CMK (cell line): ENCODE results near the gene ZNF497.
"Not testable (repeated sequence)": the region's sequence is repeated elsewhere in the genome, so short reads cannot be mapped to it uniquely, and the experiment has no call there.

Experiments
- DNase-seq: peaks from one replicate; pipeline ENCODE4 v3.0.0-alpha.2; 2010; ENCODE audit warnings: low read depth

Gene ZNF497

DNA sequence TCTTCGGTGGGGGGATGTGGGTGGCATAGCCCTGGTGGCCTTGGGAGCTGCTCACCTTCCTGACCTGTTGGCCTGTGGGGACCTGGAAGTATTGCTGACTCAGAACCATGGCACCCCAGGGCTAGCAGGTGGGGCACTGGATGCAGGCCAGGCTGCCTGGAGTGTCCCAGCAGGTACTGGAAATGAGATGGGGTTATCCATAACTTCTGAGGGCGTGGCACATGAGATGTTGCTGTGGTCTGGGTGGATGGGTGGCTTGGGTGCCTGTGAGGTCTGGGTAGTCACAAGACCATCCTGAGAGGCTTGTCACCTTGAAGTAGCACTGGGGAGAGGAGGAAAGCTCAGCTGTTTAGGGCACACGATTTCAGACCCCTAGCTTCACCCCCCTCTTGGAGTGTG, 32.3 kb upstream of the ZNF497 start:
- no peak for DNase-seq

- no peak for DNase-seq
Observed at GRCh38 chr19:58393725-58394033, 31.1 kb upstream of the ZNF497 start.

- no peak for DNase-seq
Observed at GRCh38 chr19:58392945-58393724, 30.6 kb upstream of the ZNF497 start.

GRCh38 chr19:58388175-58388526, 25.6 kb upstream of the ZNF497 start:
- DNase-seq = no peak

DNA sequence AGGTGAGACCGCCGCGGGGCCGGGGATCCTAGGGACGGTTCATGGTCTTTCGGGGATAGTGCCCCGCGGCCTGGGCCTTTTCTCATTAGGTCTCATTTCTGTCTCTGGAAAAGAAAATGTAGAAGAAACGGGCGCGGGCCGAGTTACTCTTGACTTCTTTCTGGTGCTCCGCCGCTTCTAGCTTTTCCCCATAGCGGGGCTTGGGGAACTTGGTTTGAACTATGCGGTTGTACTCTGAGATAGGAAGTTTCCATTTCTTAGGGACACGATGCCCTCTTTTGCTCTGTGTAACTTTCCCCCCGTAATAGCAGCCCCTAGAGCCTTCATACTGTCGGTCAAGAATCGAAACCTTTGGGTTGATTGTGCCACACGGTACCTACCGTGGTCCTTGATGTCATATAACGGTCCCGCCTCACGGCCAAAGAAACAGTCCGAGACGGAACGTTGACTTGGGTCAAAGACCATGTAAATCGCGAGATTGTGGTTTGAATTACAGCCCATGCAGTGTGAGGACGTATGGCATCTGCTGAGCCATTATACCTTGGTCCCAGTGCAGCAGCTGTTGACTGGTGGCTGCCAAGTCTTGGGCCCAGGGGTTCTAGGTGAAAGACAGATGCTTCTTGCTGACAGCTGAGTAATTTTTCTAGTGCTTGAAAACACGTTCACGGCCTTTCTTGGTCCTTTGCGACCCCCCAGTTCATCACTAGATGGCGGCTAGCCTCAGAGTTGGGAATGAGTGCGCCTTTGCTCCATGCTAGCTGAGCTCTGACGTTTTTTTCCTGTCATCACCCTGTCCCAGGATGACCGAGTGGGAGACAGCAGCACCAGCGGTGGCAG, 25.0 kb upstream of the ZNF497 start:
- DNase-seq = no peak

GRCh38 chr19:58386576-58387337, 24.2 kb upstream of the ZNF497 start, which contains the start of gene RPS5:
RPS5 (plus strand) TSS chr19:58387269; CDS start chr19:58388138, 869 bp downstream.
- peak; percentile 100 for DNase-seq

DNA sequence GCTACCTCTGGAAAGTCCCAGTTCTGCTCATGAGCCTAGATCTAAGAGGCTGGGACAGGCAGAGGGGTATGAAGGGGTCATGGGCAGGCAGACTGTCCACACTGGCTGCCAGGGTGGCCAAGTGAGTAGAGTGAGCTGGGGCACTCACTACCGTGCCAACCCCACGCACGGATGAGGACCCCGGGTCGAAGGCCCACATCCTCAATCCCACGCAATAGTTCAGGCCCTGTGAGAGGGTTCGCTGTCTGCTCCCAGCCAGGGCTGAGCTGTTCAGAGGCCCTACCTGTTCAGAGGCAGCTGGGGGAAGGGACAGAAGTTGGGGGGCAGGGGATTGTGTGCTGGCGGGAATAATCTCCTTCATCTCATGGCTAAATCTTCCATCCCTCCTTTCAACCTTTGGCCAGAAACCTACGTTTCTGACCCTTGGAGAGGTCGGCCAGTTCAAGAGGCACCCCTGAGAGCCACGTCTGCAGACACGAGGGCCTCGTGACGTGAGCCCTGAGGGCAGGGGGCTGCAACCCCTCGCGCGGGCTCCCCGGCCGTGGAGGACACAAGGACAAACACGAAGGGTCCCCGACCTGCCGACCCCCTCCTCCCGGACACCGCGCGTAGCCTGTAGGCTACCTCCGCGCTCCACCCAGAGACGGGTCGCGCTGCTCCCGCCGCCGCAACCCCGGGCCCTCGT, 23.5 kb upstream of the ZNF497 start:
- no peak for DNase-seq

- DNase-seq = no peak
Observed at GRCh38 chr19:58385313-58385890, 22.9 kb upstream of the ZNF497 start.

DNA sequence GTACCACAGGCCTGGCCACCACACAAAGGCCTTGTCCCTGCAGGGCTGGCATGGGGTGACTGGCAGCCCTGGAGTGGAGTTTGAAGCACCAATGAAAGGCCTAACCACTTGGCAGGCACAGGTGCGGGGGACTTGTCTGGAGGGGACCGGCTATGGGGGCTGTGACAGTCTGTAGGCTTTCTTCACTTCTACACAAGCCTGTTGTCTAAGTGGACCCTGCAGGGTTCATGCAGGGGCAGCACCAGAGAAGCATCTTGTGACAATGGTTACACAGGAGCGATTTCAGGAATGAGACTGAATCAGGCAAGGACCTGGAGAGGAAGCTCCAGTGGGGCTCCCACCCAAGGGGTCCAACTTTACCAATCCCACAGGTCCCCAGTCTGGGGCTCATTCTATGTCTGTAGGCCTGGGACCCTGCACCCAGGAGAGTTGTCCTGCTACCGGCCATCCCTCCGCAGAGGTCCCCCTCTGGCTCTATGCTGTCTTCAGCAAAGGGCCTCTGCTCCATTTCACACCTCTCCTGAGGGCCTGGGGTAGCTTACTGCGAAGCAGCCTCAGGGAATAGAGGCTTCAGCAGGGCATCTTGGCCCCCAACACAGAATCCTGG, 20.5 kb upstream of the ZNF497 start:
- no peak for DNase-seq

DNA sequence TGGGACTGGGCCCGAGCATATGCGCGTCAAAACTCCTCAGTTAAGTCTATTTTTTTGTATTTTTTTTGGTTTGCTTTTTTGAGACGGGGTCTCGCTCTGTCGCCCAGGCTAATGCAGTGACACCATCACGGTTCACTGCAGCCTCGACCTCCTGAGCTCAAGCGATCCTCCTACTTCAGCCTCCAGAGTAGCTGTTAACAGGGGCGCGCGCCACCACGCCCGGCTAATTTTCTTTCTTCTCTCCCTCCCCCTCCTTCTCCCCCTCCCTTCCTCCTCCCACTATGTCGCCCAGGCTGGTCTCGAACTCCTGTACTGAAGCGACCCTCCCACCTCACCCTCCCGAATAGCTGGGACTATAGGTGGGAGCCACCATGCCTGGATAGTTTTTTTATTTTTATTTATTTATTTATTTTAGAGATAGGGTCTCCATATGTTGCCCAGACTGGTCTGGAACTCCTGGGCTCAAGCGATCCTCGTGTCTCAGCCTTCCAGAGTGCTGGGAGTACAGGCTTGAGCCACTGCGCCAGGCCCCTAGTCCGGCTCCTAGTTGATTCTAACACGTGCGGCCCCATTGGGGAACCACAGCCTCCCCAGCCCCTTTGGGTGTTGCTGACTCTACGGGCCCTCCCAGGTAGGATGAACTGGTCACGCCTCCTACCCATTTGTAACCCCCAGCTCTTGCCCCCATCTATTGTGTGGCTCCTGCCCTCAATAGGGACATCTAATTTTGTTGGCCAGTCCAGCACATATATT, 19.1 kb upstream of the ZNF497 start:
- DNase-seq = no peak

DNA sequence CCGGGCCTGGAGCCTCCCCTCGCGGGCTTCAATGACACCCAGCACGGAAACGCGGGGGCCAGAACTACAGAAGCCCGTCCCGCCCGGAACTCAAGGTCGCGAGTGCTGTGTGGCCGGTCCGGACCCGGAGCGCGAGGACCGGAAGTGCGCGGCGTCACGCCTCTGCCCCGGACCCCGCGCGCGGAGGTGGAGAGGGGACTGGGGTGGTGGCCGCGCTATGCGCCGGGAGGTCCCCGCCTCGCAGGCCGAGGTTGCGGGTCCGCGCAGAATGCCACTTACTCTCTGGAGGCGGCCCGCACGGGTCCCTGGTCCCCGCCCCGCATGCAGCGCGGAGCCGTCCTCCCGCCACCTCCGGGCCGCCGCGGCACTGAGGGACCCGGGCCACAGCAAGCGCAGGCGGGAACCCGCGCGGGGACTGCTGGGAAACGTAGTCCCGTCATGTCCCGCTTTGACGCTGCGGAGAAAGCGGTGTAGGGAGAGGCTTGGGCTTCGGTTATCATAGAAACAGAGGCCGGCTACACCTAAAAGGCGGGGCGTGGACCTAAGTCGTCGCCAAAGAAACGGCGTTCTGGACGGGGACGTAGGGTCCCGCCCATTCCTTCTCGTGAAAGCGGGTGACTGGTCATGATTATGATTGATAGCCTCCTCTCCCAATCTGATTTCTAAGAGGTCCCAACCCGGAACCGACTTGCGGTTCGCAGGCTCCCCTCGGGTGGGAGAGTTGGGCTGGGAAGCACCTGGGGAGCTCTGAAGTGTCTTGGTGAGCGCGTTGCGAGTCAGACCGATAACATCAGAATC, 18.3 kb upstream of the ZNF497 start, which contains the start of gene ZNF837:
ZNF837 (minus strand) TSS at position 369 of the 798 bp plus-strand sequence. CDS start 11,698 bp downstream, outside the sequence.
- DNase-seq = peak; percentile 100

- DNase-seq = no peak
Observed at GRCh38 chr19:58380037-58380661, 17.6 kb upstream of the ZNF497 start.

DNA sequence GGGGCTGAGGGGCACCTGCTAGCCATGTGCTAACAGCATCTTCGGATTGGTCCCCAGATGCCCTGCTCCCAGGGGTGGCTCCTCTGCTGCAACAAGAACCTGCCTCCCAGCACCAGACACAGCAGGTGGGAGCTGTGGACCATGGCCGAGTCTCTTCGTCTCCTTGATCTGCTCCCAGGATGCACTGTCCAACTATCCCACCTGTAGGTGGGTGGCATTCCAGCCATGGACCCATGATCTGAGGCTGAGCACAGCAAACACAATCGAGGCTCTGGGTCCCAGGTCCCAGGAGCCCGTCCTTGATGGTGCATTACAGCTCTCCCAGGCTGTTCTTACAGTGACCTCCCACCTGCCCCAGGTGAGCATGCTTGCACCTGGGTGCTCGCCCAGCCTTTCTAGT, 16.7 kb upstream of the ZNF497 start:
- no peak for DNase-seq

GRCh38 chr19:58376724-58377123, 14.2 kb upstream of the ZNF497 start:
- not testable (repeated sequence) for DNase-seq

GRCh38 chr19:58374200-58374599, 11.6 kb upstream of the ZNF497 start:
- DNase-seq = no peak

DNA sequence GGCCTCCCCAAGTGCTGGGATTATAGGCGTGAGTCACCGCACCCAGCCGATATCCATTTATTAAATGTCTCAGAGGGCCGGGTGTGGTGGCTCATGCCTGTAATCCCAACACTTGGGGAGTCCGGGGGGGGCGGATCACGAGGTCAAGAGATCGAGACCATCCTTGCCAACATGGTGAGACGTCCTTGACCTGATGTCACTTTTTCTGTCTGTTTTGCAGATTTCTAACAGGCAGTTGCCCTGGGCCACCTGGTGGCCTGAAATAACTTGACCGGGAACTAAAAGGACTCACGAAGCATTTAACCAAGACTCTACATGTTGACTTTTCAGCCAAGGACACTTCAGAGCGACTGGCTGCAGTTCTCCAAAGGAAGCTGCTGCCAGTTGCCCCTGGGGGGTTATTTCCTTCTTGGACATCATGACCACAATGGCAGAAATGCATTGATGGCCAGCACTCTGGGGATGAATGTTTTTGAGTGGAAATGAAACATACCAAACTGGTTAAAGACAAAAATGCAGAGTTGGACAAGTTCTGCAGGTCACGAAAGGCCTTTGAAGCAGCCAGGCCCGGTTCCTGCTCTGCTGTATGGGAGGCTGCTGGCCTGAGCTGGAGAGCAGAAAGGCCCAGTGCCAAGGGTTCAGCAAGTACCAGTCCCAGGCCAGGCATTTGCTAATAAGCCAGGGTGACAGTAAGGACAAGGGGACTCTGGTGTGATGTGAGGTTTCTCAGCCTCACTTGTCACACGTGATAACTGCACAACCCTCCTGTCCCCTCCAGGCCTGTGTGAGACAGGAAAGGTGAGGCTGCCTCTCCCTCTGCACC, 10.0 kb upstream of the ZNF497 start:
- DNase-seq = no peak

DNA sequence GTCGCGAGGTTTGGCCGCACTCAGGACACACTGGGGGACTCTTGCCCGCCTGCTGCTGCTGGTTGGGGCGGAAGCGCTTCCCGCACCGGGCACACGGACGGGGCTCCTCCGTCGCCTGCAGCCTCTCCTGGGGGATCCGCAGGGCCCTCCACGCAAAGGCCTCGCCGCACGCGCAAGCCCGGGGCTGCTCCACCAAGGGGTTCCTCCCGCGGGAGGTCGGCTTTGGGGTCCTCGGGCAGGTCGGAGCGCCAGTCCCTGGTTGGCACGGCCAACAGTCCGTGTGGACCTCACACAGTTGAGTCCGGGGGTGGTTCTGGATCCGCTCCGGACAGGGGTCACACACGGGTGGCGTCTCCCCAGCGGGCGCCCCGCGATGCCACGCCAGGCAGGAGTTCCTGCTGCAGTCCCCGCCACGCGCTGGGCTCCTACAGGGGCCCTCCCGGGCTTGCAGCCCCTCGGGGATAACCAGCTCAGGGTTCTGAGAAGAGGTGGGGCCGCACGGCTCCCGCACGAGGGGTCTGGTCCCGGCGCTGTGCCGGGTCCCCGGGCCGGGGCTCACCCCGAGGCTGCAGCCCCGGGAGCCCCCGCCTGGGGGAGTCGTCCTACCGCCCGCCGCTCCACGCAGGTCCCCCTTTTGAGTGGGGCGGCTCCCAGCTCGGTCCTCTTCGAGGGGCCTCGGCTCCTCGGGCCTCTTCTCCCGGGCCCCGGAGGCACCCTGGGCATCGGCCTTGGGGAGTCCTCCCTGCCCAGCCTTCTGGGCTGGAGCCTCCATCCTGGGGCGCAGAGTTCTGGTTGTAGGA, 6.2 kb upstream of the ZNF497 start:
- DNase-seq = no peak
